K562 (cell line): ENCODE results near the gene DOCK1. TPM values are rescaled to one million over a fixed set of nuclear protein-coding genes. Genes with fewer than 3 reads are reported as not detected.

Experiments used
- ATAC-seq: fragments of 200-7000 bp; cut with Tn5 transposase; 3 replicates; pipeline ENCODE4 v1.9.1; 2020; ENCODE audit warnings: moderate library complexity
- BruUV-seq: library from RNA; stranded (reverse); fragments of 400-500 nt; replicated peaks from 2 replicates; lab custom pipeline; 2021; lab: Mats Ljungman, UMichigan
- CTCF ChIA-PET: fragments of 300-600 bp; formaldehyde crosslinking; extraction: SDS; loops from one replicate; lab custom pipeline; 2021; ENCODE audit warnings: low intra/inter-chr PET ratio; lab: Yijun Ruan, JAX
- POLR2A ChIA-PET: fragments of 300-600, 350-650 bp; sonication (Branson Sonifier 250); formaldehyde crosslinking; extraction: SDS; loops from one replicate; lab custom pipeline; 2021; ENCODE audit warnings: antibody characterized with exemption, inconsistent platforms; lab: Yijun Ruan, JAX
- DNase-seq, 4 experiments: peaks; one replicate each; pipeline versions ENCODE4 v3.0.0 to v3.0.0-alpha.2; 2011 to 2018; ENCODE audit warnings: low spot score in 3 of 4, mixed read lengths in 3 of 4; ENCODE audit errors: extremely low read depth in 1 of 4
- FAIRE-seq: peaks from 2 replicates; lab custom pipeline; 2011; peaks lifted over from hg19 to GRCh38; lab: Jason Lieb, UNC
- H2AFZ ChIP-seq: 2 replicates; pipeline ENCODE4 v1.6.0; 2011; ENCODE audit warnings: low read depth, low read length, control low read depth, inconsistent platforms
- H3K27ac ChIP-seq: fragments of 200-600 bp; 3 replicates; pipeline ENCODE4 v1.8.0; 2011; ENCODE audit warnings: low read depth, mild to moderate bottlenecking, control low read depth, inconsistent platforms, low read length, moderate library complexity, mixed read lengths; ENCODE audit errors: extremely low read depth
- H3K27me3 ChIP-seq, 2 experiments: fragments of 300-600 bp in 1 of 2; 2 replicates in 1 of 2; 3 replicates in 1 of 2; pipeline versions ENCODE4 v1.6.0 to v1.8.0; 2011; ENCODE audit warnings: inconsistent platforms in 2 of 2, low read length in 2 of 2, mild to moderate bottlenecking in 1 of 2, mixed read lengths in 1 of 2, moderate library complexity in 1 of 2; ENCODE audit not compliant: control insufficient read depth in 2 of 2, insufficient read depth in 2 of 2
- H3K36me3 ChIP-seq: fragments of 300-600 bp; 3 replicates; pipeline ENCODE4 v1.8.0; 2011; ENCODE audit warnings: mild to moderate bottlenecking, low read length, inconsistent platforms; ENCODE audit not compliant: control insufficient read depth, insufficient read depth
- H3K4me1 ChIP-seq, 2 experiments: fragments of 200-600 bp in 1 of 2; replicated peaks in 1 of 2; 2 replicates in 1 of 2; 3 replicates in 1 of 2; pipeline versions ENCODE4 v1.5.1 to v1.8.0; 2011; ENCODE audit warnings: inconsistent platforms in 2 of 2, low read length in 2 of 2, mild to moderate bottlenecking in 1 of 2, mixed read lengths in 1 of 2, moderate library complexity in 1 of 2; ENCODE audit not compliant: control insufficient read depth in 2 of 2, insufficient read depth in 2 of 2
- H3K4me2 ChIP-seq: 2 replicates; pipeline ENCODE4 v1.6.1; 2011; ENCODE audit warnings: low read length, control low read depth, inconsistent platforms, mixed read lengths; ENCODE audit not compliant: insufficient read depth
- H3K4me3 ChIP-seq: fragments of 200-600 bp; sonication (generic), shearing (Covaris generic); 2 replicates; pipeline ENCODE4 v1.5.1; 2016; ENCODE audit warnings: control low read depth, inconsistent platforms
- H3K79me2 ChIP-seq: fragments of 200-600 bp; 3 replicates; pipeline ENCODE4 v1.8.0; 2011; ENCODE audit warnings: low read length, inconsistent platforms; ENCODE audit not compliant: control insufficient read depth, insufficient read depth
- H3K9ac ChIP-seq, 2 experiments: 2 replicates each; pipeline versions ENCODE4 v1.6.0 to v1.6.1; 2011; ENCODE audit warnings: low read depth in 2 of 2, low read length in 2 of 2, control low read depth in 1 of 2, inconsistent platforms in 1 of 2, mild to moderate bottlenecking in 1 of 2, mixed read lengths in 1 of 2; ENCODE audit not compliant: insufficient read depth in 1 of 2
- H3K9me1 ChIP-seq: one replicate; pipeline ENCODE4 v1.6.0; 2011; ENCODE audit warnings: inconsistent platforms, mild to moderate bottlenecking, low read length, moderate library complexity; ENCODE audit not compliant: control insufficient read depth, insufficient read depth
- H3K9me3 ChIP-seq: replicated peaks from 2 replicates; pipeline ENCODE4 v1.5.1; 2011; ENCODE audit warnings: low read depth, low read length, inconsistent platforms; ENCODE audit not compliant: control insufficient read depth, insufficient read depth
- H4K20me1 ChIP-seq: replicated peaks from 2 replicates; pipeline ENCODE4 v1.6.1; 2011; ENCODE audit warnings: low read length, inconsistent platforms, mixed read lengths; ENCODE audit not compliant: control insufficient read depth, insufficient read depth
- CBFA2T3 ChIP-seq: fragments of 450-650 bp; IDR thresholded peaks from 2 replicates; pipeline ENCODE4 v1.6.1; 2017
- CEBPB ChIP-seq: fragments of 450-650 bp; IDR thresholded peaks from 2 replicates; pipeline ENCODE4 v1.6.1; 2016; ENCODE audit warnings: missing genetic modification characterization, missing compliant biosample characterization
- FIP1L1 ChIP-seq: fragments of 200-400 bp; formaldehyde crosslinking; IDR thresholded peaks from 2 replicates; pipeline ENCODE4 v1.6.1; 2018; ENCODE audit warnings: mild to moderate bottlenecking, low read depth, low read length; ENCODE audit not compliant: poor library complexity, severe bottlenecking
- GTF2A2 ChIP-seq: IDR thresholded peaks from 2 replicates; pipeline ENCODE4 v1.6.1; 2016; ENCODE audit warnings: mild to moderate bottlenecking, missing genetic modification characterization, missing compliant biosample characterization
- MAZ ChIP-seq, 2 experiments: fragments of 450-650 bp in 1 of 2; sonication (generic) in 1 of 2; formaldehyde crosslinking; IDR thresholded peaks in 1 of 2; conservative IDR thresholded peaks in 1 of 2; 2 replicates each; pipeline versions ENCODE4 v1.4.0 to v1.5.0; 2020; ENCODE audit warnings: mild to moderate bottlenecking in 1 of 2, missing genetic modification reagents in 1 of 2
- NCOA4 ChIP-seq: fragments of 450-650 bp; IDR thresholded peaks from 2 replicates; pipeline ENCODE4 v1.6.1; 2018; ENCODE audit warnings: mild to moderate bottlenecking; ENCODE audit not compliant: partially characterized antibody
- NUFIP1 ChIP-seq: fragments of 450-650 bp; IDR thresholded peaks from 2 replicates; pipeline ENCODE4 v1.6.1; 2018; ENCODE audit not compliant: partially characterized antibody
- OTX1 ChIP-seq: fragments of 450-650 bp; formaldehyde crosslinking; IDR thresholded peaks from 2 replicates; pipeline ENCODE4 v1.4.0; 2022; ENCODE audit warnings: mild to moderate bottlenecking
- POLR3A ChIP-seq: IDR thresholded peaks from 2 replicates; pipeline ENCODE4 v1.6.1; 2011; ENCODE audit warnings: borderline replicate concordance, mild to moderate bottlenecking, moderate library complexity; ENCODE audit not compliant: insufficient read length, insufficient read depth; ENCODE audit errors: extremely low read depth
- PTTG1 ChIP-seq: fragments of 450-650 bp; IDR thresholded peaks from 2 replicates; pipeline ENCODE4 v1.6.1; 2016; ENCODE audit warnings: low read depth, mild to moderate bottlenecking, missing genetic modification characterization, missing compliant biosample characterization
- RFX7 ChIP-seq: fragments of 250-450 bp; sonication (Bioruptor Pico); IDR thresholded peaks from 2 replicates; pipeline ENCODE4 v1.5.1; 2021; ENCODE audit warnings: mild to moderate bottlenecking
- TAL1 ChIP-seq: fragments of 450-650 bp; IDR thresholded peaks from 2 replicates; pipeline ENCODE4 v1.6.1; 2016; ENCODE audit warnings: mild to moderate bottlenecking
- TEAD4 ChIP-seq, 2 experiments: sonication (generic) in 1 of 2; formaldehyde crosslinking in 1 of 2; IDR thresholded peaks; 2 replicates each; pipeline versions ENCODE4 v1.6.1 to v1.8.0; 2012 to 2022; ENCODE audit warnings: borderline replicate concordance in 1 of 2, inconsistent platforms in 1 of 2, low read length in 1 of 2, mild to moderate bottlenecking in 1 of 2, missing genetic modification reagents in 1 of 2
- TFAM ChIP-seq: fragments of 250-450 bp; sonication (Bioruptor Pico); conservative IDR thresholded peaks from 2 replicates; pipeline ENCODE4 v1.5.0; 2021; ENCODE audit warnings: mild to moderate bottlenecking, moderate library complexity
- YY1 ChIP-seq, 3 experiments: IDR thresholded peaks; 2 replicates each; pipeline ENCODE4 v1.6.1; 2011; ENCODE audit warnings: low read length in 2 of 3, mild to moderate bottlenecking in 2 of 3, moderate library complexity in 2 of 3, borderline replicate concordance in 1 of 3, control low read depth in 1 of 3, low read depth in 1 of 3; ENCODE audit not compliant: insufficient read depth in 3 of 3, insufficient replicate concordance in 2 of 3, control insufficient read depth in 1 of 3, insufficient read length in 1 of 3; ENCODE audit errors: extremely low read depth in 1 of 3
- ZNF133 ChIP-seq: fragments of 250-450 bp; sonication (Bioruptor Pico); IDR thresholded peaks from 2 replicates; pipeline ENCODE4 v1.4.0; 2020; ENCODE audit warnings: mild to moderate bottlenecking
- ZNF324 ChIP-seq: fragments of 250-450 bp; sonication (Bioruptor Pico); IDR thresholded peaks from 2 replicates; pipeline ENCODE4 v1.4.0; 2020; ENCODE audit warnings: mild to moderate bottlenecking
- WGBS: fragments of 100-300 bp; shearing (Covaris generic); methylation state at CpG from one replicate; pipeline ENCODE4 v1.1.6; 2016; ENCODE audit warnings: low coverage, mixed read lengths; ENCODE audit not compliant: insufficient coverage; ENCODE audit errors: missing lambda C conversion rate; 5-methylcytosine and 5-hydroxymethylcytosine counted together
- in situ Hi-C: fragments of 300-500 bp; cut with MboI; formaldehyde crosslinking; loops from 4 replicates; pipeline ENCODE4 v1.15.0; 2018; ENCODE audit warnings: inconsistent platforms, mixed read lengths
- intact Hi-C: fragments of 100-400 bp; cut with micrococcal nuclease; formaldehyde crosslinking; loops from 2 replicates; pipeline ENCODE4 v1.14.2; 2022
- polyA plus RNA-seq, 8 experiments: library from polyadenylated mRNA; depleted of rRNA in 4 of 8; stranded (reverse) in 5 of 8; unstranded in 3 of 8; fragments of >200 nt; fragmentation: Nextera tagmentation in 2 of 8; fragmentation: Illumina TruSeq in 1 of 8; extraction: Ambion mirVana in 2 of 8; extraction: Trizol in 1 of 8; gene quantifications; 2 replicates each; pipeline versions ENCODE4 v1.2.1 to v1.2.3, GENCODE V29; 2011 to 2014; ENCODE audit warnings: inconsistent platforms in 1 of 8, missing spikeins in 1 of 8
- total RNA-seq, 7 experiments: library from RNA; depleted of rRNA in 6 of 7; stranded (reverse); fragments of >200 nt in 6 of 7; fragmentation: Illumina TruSeq in 2 of 7; extraction: Trizol in 2 of 7; gene quantifications; 2 replicates each; pipeline versions ENCODE4 v1.2.1 to v1.2.3, GENCODE V29; 2011 to 2021; ENCODE audit warnings: low replicate concordance in 1 of 7
- TF ChIP-seq, protein P1 (sequence below): fragments of 200-800 bp; sonication (Bioruptor generic); IDR thresholded peaks from 2 replicates; pipeline ENCODE4 v1.6.1; 2016; ENCODE audit warnings: missing genetic modification characterization, missing compliant biosample characterization

Gene DOCK1
- total and polyA plus RNA-seq, 9 of the 15 experiments (the other 6 are each of a cell fraction or from before 2014, with no cell fraction given): 0.31 TPM; not detected in 8

DNA sequence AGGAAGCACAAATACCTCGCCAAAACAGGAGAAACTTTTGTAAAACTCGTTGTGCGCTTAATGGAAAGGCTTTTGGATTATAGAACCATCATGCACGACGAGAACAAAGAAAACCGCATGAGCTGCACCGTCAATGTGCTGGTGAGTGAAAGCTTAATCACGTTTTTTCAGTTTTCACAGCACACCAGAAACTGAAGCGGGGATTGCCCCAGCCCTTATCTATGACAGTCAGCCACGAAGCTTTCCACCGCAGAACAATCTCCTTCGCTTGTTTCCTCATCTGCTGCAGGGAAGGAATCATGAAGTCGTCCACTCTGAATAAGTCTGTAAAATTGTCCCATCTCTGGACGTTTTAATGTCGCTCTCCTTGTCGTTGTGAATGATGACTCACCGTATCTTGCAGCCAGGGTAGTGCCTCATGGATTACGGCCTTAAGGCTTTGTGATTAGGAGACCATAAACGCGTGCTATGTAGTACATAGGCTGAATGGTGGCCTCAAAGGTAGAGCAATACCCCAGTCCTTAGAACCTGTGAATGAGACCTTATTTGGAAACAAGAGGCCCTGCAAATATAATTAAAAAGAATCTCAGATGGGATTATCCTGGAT, 468.9 kb downstream of the DOCK1 start:
- H3K27me3 ChIP-seq: no peaks in the 10 kb centered on the region
- ChIA-PET POLR2A (no interaction called here), CTCF (no interaction called here)
- no peak overlapping the region for H3K4me2 ChIP-seq
- BruUV-seq: no TSS peak
- no peaks in the 10 kb centered on the region for H3K79me2 ChIP-seq
- H3K9me1 ChIP-seq: no peaks in the 10 kb centered on the region
- H3K9ac ChIP-seq: no peak overlapping the region
- H2AFZ ChIP-seq: no peak overlapping the region
- no peaks in the 10 kb centered on the region for H3K4me1 ChIP-seq
- H4K20me1 ChIP-seq: no peaks in the 10 kb centered on the region
- under 1% methylated on average over 17 of the region's 20 CpGs for WGBS
- H3K27ac ChIP-seq: no peak overlapping the region
- H3K4me3 ChIP-seq: no peak overlapping the region
- intact Hi-C loops: no loop called here
- FAIRE-seq (no peak), DNase-seq (peak in 3 of 4 experiments; percentile 5 to 31 (median 10)), ATAC-seq (peak; percentile 49)
- no peaks in the 10 kb centered on the region for H3K36me3 ChIP-seq
- no peaks in the 10 kb centered on the region for H3K9me3 ChIP-seq
- in situ Hi-C loops: no loop called here
- TF ChIP-seq NCOA4 (no peak), TEAD4 (IDR thresholded peaks at IDR 0.05; ENCODE audit: low read length) (peak; percentile 63), TEAD4 (CRISPR knock-in tag; IDR thresholded peaks at IDR 0.05; ENCODE audit: borderline replicate concordance) (no peak), MAZ (CRISPR knock-in tag; conservative IDR thresholded peaks at IDR 0.05 in 1 of 2, IDR thresholded peaks at IDR 0.05 in 1 of 2) (no peak), YY1 (IDR thresholded peaks at IDR 0.05; ENCODE audit: borderline replicate concordance in 1 of 3, control insufficient read depth in 1 of 3, extremely low read depth in 1 of 3, insufficient read depth in 3 of 3, insufficient read length in 1 of 3, insufficient replicate concordance in 2 of 3, low read depth in 1 of 3, low read length in 2 of 3) (no peak), CBFA2T3 (peak; percentile 70), TAL1 (peak; percentile 47; the same call in 1 of the 2 replicates), OTX1 (no peak), CEBPB (tag) (no peak), FIP1L1 (no peak), PTTG1 (no peak), GTF2A2 (tag) (no peak), TFAM (no peak), ZNF133 (CRISPR knock-in tag) (no peak), ZNF324 (CRISPR knock-in tag) (no peak), RFX7 (CRISPR knock-in tag) (no peak), NUFIP1 (no peak), POLR3A (no peak)
- TF ChIP-seq, protein P1, sequence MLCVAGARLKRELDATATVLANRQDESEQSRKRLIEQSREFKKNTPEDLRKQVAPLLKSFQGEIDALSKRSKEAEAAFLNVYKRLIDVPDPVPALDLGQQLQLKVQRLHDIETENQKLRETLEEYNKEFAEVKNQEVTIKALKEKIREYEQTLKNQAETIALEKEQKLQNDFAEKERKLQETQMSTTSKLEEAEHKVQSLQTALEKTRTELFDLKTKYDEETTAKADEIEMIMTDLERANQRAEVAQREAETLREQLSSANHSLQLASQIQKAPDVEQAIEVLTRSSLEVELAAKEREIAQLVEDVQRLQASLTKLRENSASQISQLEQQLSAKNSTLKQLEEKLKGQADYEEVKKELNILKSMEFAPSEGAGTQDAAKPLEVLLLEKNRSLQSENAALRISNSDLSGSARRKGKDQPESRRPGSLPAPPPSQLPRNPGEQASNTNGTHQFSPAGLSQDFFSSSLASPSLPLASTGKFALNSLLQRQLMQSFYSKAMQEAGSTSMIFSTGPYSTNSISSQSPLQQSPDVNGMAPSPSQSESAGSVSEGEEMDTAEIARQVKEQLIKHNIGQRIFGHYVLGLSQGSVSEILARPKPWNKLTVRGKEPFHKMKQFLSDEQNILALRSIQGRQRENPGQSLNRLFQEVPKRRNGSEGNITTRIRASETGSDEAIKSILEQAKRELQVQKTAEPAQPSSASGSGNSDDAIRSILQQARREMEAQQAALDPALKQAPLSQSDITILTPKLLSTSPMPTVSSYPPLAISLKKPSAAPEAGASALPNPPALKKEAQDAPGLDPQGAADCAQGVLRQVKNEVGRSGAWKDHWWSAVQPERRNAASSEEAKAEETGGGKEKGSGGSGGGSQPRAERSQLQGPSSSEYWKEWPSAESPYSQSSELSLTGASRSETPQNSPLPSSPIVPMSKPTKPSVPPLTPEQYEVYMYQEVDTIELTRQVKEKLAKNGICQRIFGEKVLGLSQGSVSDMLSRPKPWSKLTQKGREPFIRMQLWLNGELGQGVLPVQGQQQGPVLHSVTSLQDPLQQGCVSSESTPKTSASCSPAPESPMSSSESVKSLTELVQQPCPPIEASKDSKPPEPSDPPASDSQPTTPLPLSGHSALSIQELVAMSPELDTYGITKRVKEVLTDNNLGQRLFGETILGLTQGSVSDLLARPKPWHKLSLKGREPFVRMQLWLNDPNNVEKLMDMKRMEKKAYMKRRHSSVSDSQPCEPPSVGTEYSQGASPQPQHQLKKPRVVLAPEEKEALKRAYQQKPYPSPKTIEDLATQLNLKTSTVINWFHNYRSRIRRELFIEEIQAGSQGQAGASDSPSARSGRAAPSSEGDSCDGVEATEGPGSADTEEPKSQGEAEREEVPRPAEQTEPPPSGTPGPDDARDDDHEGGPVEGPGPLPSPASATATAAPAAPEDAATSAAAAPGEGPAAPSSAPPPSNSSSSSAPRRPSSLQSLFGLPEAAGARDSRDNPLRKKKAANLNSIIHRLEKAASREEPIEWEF (CRISPR knock-in tag): no peak
